HL-60/S4 treated with retinoic acid at 250 ng/mL for 4 days and 3 days (cell line): Measurements from ENCODE around the gene ST6GAL1.
"Not testable (repeated sequence)": the region's sequence is repeated elsewhere in the genome, so short reads cannot be mapped to it uniquely, and the experiment has no call there.

Experiments used
- in situ Hi-C: fragments of 300-500 bp; cut with MboI; formaldehyde crosslinking; loops from 2 replicates; pipeline ENCODE4 v1.7.0; 2022; ENCODE audit warnings: low sequenced_read_pairs

Gene ST6GAL1

DNA sequence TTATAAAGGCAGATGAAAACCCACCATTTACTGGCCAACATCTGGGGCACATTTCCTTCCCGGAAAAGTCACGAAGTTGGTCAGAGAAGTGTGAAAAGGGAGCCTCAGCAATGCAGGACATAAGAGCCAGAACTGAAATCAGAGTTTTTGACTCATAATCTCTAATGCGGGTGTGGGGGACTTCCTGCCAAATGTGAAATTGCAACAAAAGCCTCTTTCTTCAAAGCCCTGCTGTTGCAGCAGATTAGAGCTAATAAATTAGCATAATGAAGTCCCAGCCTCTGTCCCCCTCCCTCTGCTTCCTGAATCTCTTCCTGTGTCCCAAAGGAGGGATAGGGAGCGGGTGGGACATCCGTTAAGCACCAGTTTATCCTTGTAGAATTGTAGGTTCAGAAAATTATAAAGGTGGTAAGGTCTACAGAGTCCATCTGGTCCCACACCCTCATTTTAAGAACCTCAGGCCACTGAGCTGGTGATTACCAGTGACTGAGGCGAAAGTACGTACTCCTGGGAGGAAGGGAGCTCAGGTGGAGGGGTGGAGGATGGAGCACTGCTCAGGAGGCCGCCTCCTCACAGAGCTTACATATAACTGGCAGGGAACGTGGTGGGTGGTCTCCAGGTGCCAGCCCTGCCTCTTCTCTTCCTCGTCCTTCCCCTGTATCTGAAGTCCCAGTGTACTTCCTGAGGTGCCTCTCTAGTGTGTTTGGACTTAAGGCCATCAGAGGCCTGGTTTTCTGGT lies 35.0 kb downstream of the ST6GAL1 start:
- in situ Hi-C loops, result no loop called here

DNA sequence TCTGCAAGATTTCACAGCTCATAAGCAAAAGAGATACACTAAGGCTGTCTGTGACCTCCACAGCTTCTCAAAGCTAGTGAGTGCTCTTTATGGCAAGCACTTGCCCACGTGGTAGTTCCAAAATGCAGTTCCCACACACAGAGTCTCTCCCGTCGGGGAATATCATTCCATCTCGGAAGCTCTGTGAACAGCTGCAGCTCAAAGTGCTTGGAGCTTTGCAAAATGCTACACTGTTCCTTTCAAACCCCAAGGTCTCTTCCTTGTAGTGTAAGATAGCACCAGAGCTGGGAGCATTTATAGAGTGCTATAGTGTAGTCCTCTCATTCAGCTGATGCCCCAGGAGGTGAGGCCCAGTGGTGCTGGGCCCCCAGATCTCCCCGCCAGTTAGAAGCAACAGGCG lies 36.1 kb downstream of the ST6GAL1 start:
- in situ Hi-C loops, result no loop called here

DNA sequence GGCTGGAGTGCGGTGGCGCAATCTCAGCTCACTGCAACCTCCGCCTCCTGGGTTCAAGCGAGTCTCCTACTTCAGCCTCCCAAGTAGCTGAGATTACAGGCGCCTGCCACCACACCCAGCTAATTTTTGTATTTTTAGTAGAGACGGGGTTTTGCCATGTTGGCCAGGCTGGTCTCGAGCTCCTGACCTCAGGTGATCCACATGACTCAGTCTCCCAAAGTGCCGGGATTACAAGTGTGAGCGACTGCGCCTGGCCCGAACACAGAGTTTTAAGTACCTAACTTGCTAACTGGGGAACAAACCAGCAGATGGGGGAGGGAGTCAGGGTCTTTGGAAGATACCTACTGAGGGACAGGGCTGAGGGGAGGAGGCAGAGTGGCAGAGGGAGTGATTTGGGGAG lies 36.9 kb downstream of the ST6GAL1 start:
- in situ Hi-C loops, result not testable (repeated sequence)

DNA sequence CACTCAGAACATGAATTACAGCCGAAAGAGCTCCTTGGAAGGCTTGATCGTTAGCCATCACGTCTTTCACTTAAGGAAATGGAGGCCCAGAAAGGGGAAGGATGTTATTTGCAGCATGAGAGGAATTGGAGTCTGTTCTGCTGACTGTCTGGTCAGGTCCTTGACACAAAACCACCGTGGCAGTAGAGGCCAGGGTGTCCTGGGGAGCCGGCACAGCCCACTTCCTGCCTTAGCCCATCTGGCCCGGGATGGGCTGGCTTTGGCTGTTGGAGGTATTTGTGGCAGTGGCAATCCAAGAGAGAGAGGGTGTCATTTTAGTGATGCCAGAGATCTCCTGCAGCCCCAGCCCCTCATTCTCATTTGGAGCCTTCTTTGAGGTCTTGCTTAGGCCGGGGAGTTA lies 37.4 kb downstream of the ST6GAL1 start:
- in situ Hi-C loops, result no loop called here

DNA sequence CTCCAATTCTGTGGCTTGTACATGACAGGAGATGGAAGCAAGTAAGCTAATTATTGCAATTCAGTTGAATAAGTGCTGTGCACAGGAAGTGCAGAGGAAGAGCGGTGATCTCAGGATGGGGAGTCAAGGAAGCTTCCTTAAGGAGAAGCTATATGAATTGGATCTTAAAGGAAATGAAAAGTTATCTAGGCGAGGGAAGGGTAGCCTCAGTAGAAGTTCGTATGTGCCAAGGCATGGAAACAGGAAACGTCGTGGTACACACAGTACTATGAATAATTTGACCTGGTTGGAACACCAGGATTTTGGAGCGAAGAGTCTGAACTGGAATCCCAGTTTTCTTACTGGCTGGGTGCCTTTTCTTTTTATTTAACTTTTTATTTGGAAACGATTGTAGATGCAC lies 39.3 kb downstream of the ST6GAL1 start:
- in situ Hi-C loops, result no loop called here

DNA sequence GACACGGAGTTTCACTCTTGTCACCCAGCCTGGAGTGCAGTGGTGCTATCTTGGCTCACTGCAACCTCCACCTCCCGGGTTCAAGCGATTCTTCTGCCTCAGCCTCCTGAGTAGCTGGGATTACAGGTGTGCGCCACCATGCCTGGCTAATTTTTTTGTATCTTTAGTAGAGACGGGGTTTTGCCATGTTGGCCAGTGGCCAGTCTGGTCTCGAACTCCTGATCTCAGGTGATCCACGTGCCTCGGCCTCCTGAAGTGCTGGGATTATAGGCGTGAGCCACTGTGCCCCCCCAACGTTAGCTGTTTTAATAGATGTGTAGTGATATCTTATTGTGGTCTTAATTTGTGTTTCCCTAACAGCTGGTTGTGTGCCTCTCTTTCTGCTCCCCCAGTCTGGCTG lies 40.8 kb downstream of the ST6GAL1 start:
- in situ Hi-C loops, result not testable (repeated sequence)

DNA sequence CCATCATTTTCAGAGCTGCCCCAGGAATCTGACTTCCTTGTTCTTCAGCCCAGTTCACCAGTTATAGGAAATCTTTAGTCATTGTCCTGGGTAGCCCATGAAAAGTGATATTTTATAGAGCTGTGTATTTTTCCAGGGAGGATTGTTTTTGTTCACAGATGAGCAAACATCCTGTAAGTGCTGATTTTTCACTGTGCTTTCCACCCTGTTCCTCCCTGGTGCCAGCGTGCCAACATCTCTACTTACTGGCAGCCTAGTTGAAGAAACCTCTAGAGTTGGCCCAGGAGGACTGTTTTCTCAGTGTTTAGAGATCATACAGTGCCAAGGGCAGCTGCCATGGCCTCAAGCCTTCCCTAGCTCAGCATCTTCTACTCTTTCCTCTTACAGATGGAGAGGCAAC lies 41.3 kb downstream of the ST6GAL1 start:
- in situ Hi-C loops, result no loop called here

DNA sequence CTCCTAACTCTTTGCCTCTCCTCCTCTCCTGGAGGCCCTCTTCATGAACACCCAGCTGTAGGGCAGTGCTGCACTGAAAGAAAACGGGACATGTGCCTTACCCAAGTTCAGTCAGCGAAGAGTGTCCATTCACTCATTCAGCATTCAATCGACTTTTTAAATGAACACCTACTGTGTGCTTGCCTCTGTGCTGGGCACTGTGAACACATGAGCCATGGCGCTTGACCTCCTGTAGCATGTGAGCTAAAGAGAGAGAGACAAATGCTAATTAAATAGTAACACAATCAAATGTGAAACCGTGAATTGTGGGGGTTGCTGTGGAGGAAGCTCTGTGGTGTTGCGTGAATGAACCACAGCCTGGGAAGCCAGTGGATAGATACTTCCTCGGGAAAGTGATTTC lies 43.4 kb downstream of the ST6GAL1 start:
- in situ Hi-C loops, result no loop called here

DNA sequence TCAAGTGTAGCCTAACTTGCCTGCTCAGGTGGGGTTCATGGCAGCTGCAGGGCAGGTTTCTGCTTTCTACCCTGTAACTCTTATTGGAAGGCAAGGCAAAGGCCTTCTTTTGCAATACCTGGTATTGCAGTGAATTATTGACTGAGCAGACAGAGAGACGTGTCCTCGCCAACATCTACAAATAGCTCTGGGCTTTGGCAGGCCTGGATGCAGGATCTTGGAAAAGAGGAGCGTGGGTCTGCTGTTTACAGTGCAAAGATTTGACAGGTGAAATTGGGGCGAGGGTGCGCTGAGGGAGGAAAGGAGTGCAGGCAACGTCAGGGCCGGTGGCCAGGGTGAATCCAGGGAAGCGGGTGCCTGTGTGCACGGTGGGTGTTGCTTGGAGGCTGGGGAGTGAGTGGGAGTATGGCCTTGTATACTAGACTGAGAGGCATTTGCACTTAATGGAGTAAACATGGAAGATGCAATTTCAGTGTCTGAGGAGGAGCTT lies 44.5 kb downstream of the ST6GAL1 start:
- in situ Hi-C loops, result no loop called here

DNA sequence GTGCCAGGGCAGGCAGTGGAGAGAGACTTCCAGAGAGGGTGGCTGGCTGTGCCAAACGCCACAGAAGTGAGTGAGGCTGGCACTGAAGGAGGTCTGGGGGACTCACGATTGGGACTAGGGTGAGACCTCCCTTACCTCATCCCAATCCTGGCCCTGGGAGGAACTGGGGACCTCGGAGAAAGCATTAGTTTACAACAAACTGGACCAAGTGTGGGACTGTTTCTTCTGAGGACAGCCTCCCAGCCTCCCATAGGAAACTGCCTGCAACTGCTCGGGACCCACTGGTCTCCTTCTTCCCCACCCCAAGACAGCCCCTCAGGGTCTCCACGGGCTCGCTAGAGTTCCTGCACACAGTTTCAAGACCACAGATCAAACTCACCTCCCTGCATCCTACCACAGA lies 45.4 kb downstream of the ST6GAL1 start:
- in situ Hi-C loops, result no loop called here

DNA sequence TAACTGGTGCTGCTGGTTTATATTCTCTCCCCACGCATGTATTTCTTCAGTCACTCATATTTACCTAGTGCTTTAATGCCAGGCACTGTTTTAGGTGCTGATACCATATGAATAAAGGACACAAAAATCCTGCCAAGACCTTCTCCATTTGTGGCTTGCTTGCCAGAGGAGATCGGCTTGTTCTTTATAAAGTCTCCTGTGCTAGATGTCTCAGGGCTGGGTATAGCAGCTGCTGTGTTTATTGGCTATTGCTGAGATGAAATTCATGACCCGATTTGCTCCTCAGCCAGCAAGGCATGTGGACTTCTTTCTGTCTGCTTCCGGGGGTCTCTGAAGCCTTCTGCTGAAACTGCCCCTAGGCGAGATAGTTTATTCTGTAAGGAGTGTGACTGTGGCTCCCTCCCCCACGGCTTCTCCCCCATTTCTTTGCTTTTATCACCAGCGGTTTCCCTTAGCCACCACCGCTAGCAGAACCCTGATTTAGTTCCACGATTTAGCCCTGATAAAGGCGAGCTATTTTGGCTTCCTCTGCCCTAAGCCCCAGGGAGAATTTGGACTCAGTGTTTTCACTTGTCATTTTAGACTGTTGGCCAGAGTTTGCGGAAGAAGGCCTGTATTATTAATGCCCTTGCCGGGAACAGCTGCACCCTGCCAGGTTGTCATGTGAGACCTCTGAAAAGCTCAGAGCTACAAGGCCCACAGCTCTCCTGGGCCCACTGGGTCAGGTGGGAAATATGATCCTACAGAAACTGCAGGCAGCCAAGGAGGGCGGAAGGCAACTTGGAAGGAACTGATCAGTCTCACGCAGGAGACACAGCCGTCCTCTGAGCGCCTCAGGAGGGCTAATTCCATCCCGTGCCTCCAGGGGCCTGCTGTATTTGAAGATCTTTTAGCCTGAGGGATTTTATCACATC lies 46.8 kb downstream of the ST6GAL1 start:
- in situ Hi-C loops, result no loop called here

DNA sequence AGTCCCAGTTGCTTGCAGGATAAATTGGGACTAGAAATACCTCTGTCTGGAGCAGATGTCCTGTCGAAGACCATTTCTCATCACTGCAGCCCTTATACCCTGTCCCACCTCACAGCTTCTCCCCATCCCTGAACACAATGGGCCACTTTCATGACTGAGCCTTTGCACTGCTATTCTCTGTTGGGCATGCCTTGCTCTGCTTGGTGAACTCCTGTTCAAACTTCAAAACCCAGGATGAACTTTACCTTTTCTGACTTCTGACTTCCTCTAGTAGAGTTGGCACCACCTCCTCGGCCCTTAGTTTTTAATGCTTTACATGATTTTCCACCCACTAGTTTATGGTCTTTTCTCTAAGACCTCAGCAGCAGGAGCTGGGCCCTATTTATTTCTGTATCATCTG lies 48.4 kb downstream of the ST6GAL1 start:
- in situ Hi-C loops, result no loop called here

DNA sequence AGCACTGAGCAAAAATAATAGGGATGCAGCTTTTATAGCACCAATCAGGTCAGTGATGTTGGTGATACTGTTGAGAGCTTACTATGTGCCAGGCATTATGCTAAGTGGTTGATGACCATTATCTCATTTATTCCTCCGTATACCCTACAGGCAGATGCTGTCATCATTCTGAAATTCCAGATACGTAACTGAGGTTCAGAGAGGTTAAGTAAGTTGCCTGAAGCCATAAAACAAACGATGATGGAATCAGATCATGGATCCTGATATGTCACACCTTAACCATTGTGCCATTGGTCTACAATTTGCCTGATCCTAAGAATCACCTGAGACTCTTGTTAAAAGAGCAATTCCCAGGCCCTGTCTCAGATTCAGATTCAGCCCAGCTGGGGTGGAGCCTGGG lies 49.5 kb downstream of the ST6GAL1 start:
- in situ Hi-C loops, result no loop called here

DNA sequence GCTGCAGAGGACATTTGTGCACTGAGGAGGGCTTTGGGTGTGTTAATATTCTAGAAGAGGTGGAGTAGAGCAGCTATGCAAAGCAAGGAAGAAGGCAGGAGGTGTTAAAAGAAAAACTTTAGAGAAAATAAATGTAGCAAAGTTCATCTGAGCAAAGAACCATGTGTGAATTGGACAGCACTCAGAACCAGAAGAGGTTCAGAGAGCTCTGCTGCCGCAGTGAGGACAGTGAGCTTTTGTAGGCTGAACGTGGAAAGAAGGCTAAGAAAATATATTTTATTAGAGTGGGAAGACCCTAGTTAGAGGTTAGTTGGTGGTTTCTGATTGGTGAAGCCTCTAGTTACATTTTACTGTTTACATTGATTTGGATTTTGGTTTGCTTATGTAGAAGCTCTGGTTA lies 50.7 kb downstream of the ST6GAL1 start:
- in situ Hi-C loops, result no loop called here

DNA sequence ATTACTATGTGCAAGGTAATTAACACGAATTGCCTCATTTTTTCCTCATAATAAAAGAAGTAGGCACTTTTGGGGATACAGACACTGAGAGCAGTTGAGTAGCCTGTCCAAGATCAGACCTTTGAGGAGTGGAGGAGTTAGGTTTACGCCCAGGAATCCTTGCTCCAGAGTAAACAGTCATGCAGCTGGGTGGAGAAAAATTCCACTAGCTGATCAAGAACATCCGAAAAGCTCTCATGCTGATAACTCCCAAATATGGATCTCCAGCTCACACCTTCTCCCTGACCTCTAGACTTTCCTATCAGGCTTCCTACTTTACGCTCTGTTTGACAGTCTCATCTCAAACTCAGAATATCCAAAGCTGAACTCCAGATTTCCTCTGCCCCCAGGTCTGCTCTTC lies 53.3 kb downstream of the ST6GAL1 start:
- in situ Hi-C loops, result no loop called here

DNA sequence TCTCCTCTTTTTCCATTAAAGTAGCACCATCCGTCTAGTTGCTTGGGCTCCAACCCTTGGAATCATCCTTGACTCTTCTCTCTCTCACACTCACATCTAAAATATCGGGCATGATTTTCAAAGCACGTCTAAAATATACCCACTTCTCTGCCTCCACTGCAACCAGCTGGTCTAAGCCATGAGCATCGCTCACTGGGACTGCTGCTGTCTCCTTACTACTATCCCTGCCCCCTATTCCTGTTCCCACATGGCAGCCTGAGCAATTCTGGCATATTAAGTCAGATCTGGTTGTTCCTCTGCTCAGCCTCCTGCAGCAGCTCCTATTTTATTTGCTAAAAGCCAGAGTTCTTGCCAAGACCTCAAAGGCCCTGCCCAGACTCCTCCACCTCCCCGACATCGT lies 53.7 kb downstream of the ST6GAL1 start:
- in situ Hi-C loops, result no loop called here

DNA sequence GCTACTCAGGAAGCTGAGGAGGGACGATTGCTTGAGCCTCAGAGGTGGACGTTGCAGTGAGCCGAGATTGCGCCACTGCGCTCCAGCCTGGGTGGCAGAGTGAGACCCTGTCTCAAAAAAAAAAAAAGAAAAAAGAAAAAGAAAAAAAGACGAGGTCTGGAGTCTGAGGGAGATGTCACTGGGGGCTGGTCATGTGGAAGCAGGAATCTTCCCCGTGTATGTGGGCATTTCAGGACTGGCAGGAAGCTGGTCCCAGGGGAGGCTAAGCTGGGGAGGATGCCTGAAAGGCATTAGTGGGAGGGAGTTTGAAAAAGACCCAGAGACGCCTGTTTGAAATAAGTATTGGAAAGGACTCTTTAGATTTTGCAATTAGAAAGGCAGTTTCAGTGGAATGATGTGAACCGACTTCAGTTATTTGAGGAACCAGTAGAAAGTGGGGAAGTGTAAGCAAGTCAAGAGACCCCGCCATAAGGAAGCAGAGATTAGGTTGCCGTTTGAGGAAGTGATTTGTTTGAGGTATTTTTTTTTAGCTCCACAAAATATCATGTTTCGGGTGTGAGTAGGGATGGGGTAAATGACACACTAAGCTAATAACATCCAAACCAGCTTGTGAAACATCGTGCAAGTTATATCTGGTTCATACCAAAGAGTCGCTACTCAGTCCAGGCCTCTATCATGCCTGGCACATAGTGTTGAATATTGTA lies 55.5 kb downstream of the ST6GAL1 start:
- in situ Hi-C loops, result no loop called here

DNA sequence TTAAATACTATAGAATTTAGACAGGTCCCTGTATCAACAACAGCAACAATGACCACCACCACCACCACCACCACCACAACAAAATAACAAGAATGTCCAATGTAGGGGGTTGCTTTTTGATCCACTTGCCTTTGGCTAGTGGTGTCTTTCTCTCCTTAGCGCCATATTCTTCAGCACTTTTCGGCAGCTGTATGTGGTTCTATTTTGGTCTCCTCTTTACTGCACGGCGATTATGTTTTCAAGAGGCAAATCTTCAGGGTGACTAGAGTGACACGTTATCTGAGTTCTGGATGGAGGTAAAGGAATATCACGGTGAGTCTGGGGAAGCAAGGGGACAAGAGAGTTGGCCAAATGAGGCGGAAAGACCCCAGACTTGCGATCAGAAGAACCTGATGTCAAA lies 56.1 kb downstream of the ST6GAL1 start:
- in situ Hi-C loops, result no loop called here

DNA sequence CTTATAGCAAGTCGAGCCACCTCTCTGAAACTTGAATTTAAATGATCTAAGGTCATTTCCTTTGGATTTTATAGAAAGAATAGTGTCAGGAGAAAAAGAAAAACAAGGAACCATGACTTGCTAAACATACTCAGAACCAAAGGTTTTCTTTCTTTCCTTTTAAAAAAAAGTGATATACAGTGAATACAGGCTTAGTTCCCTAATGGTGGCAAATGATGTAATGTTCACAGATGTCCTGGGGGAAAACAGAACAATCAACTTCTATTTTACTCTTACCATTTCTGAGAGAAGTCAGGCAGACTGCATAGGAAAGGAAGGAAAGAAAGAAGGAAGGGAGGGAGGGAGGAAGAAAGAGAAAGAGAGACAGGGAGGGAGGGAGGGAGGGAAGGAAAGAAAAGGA lies 56.5 kb downstream of the ST6GAL1 start:
- in situ Hi-C loops, result no loop called here

DNA sequence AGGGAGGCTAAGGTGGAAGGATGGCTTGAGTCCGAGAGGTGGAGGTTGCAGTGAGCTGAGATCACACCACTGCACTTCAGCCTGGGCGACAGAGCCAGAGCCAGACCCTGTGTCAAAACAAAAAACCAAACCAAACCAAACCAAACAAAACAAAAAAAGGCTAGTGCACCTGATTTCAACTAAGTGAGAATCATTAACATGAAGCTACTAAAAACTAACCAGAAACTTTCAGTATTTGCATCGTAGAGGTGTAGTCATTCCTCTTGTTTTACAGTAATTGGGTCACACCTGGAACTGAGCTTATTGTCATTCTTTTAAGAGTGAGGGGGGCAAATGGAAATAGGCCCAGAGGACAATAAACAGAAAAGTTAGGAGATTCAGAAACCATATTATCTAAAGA lies 58.5 kb downstream of the ST6GAL1 start:
- in situ Hi-C loops, result no loop called here

DNA sequence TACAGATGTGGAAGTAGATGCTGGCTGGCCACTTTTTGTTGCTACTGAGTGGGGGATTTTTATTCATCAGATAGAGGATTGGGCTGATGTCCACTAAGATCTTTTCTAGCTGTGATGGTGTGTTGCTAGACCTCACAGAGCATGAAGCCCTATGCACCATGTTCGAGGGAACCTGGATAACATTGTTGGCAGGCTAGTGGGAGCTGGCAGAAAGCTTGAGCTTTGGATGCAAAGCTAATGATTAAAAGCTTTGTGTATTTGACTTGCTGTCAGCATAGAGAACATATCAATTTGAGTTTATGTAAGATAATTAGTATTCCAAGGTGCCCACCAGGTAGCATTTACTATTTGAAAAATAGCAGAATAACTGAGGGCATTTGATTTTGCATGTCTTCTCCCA lies 59.1 kb downstream of the ST6GAL1 start:
- in situ Hi-C loops, result no loop called here

DNA sequence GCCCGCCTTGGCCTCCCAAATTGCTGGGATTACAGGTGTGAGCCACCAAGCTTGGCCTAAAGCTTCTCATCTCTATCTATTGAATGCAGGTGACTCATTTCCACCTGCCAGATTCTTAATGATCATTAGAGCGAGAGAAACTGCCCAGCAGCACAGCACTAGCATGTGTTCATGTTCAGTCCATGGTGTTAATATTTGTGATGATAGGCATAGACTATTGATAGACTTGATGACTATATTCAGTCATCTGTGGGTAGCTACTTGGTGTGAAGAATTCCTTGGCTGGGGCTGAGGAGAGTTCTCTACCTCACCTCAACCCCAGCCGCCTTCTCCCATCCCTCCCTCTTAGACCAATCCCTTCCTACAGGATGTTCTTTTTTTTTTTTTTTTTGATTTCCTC lies 60.0 kb downstream of the ST6GAL1 start:
- in situ Hi-C loops, result no loop called here
